GM18517 (cell line): Measurements from ENCODE around the gene SMARCA1.
"Not testable (repeated sequence)": the region's sequence is repeated elsewhere in the genome, so short reads cannot be mapped to it uniquely, and the experiment has no call there.

Experiments
- ATAC-seq: cut with Tn5 transposase; IDR thresholded peaks from one replicate; pipeline ENCODE4 v1.9.1; 2021; ENCODE audit warnings: mild to moderate bottlenecking, moderate library complexity; ENCODE audit not compliant: unreplicated experiment

The SMARCA1 gene, protein sequence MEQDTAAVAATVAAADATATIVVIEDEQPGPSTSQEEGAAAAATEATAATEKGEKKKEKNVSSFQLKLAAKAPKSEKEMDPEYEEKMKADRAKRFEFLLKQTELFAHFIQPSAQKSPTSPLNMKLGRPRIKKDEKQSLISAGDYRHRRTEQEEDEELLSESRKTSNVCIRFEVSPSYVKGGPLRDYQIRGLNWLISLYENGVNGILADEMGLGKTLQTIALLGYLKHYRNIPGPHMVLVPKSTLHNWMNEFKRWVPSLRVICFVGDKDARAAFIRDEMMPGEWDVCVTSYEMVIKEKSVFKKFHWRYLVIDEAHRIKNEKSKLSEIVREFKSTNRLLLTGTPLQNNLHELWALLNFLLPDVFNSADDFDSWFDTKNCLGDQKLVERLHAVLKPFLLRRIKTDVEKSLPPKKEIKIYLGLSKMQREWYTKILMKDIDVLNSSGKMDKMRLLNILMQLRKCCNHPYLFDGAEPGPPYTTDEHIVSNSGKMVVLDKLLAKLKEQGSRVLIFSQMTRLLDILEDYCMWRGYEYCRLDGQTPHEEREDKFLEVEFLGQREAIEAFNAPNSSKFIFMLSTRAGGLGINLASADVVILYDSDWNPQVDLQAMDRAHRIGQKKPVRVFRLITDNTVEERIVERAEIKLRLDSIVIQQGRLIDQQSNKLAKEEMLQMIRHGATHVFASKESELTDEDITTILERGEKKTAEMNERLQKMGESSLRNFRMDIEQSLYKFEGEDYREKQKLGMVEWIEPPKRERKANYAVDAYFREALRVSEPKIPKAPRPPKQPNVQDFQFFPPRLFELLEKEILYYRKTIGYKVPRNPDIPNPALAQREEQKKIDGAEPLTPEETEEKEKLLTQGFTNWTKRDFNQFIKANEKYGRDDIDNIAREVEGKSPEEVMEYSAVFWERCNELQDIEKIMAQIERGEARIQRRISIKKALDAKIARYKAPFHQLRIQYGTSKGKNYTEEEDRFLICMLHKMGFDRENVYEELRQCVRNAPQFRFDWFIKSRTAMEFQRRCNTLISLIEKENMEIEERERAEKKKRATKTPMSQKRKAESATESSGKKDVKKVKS

DNA sequence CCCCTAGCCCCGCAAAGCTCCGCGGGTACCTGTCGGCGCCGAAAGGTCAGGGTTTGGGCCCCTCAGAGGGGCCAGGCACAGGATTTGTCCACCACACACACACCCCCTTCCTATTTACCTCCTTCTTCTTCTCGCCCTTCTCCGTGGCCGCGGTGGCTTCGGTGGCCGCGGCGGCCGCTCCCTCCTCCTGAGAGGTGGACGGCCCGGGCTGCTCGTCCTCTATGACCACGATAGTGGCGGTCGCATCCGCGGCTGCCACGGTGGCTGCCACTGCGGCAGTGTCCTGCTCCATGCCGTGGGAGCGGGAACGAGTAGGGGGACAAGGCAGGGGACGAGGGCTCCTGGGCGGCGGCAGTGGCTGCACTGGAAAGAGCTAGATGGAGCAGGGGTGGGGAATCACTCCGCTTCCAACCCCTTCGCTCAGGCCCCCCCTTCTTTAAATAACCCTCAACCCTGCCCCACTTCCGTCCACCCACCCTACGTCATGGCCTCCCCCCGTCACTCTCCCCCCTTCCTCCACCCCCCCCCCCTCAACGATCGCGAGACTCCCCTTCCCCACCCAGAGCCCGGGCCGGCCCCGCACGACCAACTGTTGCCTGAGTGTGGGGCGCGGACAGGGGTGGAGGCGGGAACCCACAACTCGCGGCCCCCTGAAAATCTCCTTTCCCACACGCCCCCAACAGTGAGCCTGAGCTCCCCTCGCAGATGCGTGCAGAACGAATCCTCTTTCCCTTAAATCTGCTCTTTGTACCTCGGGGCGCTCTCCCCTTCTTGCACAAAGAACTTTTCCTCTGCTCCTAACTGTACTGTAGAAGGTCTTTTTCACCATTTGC lies at the start of gene SMARCA1:
Gene SMARCA1 (minus strand): TSS at position 412 of the 833 bp plus-strand sequence. CDS start 120 bp downstream, at position 292.
- ATAC-seq: no peak

DNA sequence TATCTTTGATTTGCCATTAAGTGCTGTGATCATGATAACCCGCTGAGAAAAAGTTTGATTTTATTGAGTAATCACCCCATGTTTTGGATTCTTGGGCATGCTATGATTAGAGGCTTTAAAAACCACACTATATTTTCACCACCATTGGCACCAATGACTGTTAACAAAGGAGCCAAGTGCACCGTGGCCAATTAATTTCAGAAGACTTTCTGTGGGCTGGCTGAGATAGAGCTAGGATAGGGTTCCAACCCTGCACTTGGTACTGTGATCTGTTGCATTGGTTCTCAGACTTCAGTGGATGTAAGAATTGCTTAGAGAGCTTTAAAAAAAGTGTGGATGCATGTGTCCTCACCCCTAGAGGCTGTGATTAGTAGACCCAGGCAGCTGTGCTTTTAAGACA lies 49.1 kb upstream of the SMARCA1 start:
- no peak for ATAC-seq

DNA sequence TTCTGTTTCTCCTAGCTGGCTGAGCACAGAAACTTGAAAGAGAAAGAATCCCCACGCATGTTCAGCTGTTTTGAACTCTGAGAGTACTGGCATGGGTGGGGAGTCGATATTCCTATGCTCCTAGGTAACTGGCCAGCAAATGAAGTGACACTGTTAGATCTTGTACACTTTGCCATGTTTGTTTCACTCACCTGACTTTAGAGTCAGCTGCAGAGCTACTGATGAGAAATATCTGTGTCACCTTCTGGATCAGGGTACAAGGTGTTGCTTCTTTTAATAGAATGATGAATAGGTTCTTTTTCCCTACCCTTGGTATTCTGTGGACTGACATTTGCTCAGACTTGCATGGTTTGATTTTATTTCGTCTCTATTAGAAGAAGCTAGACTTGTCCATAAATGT lies 45.1 kb upstream of the SMARCA1 start:
- ATAC-seq: no peak

DNA sequence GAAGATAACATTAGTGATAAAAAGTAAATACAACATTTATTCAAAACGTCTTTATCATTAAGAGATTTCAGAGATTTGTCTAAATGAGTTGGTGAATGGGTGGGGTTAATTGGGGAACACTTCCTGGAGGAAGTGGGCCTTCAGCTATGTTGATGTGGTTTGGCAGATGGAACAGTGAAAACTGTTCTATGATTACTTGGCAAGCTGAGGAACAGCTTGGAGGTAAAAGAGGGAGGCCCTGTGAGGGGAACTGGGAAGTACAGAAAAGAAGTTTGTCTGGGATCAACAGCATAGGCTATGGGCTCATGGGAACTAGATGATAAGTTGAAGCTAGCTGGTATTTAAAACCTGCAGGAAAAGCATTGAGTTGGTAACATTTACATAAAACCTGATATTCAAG lies 42.8 kb upstream of the SMARCA1 start:
- ATAC-seq: no peak

DNA sequence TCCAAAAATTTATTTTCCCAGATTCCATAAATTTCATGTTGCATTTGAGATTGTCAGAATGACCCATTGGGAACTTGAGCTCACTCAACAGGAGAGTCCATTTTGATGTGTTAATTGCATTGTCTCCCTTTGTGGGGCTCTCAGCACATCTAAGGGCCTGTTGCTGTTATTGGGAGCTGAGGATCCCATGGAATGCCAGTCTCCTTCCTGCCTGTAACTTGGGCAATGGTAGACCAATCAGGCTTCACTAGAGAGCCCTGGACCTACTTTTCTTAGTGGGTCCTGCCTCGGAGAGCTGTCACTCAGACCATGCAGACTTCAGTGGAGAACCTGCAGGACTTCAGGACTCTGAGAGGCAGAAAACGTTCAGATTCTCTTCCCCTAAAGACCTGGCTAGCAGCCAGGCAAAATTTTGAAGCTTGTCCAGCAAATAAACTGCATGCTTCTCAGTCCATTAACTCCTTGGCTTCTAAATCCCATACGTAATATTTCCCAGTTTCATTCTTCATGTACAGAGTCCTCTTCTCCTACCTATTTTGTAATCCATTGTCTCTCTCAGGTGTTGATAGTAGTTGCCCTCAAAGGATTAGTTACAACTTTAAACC lies 41.9 kb upstream of the SMARCA1 start:
- no peak for ATAC-seq

DNA sequence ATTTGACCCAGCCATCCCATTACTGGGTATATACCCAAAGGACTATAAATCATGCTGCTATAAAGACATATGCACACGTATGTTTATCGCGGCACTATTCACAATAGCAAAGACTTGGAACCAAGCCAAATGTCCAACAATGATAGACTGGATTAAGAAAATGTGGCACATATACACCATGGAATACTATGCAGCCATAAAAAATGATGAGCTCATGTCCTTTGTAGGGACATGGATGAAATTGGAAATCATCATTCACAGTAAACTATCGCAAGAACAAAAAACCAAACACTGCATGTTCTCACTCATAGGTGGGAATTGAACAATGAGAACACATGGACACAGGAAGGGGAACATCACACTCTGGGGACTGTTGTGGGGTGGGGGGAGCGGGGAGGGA lies 41.1 kb upstream of the SMARCA1 start:
- ATAC-seq: not testable (repeated sequence)

DNA sequence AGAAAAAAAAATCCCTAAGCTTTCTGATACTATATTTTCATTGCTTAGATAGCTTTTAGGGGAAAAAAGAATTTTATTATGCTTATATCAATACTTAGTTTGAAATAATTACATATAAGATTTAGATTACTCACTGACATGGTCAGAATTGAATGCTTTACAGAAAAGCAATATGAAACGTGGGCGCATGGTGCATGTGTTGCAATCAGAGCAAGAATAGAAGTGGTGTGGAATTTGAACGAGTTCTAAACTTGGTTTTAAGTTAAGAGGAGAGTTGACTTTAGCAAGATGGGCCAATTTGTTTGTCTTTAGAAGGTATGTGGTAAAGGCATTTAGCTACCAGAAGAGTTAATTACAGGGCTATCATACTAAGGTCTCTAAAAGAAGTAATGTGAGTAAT lies 38.2 kb upstream of the SMARCA1 start:
- no peak for ATAC-seq

DNA sequence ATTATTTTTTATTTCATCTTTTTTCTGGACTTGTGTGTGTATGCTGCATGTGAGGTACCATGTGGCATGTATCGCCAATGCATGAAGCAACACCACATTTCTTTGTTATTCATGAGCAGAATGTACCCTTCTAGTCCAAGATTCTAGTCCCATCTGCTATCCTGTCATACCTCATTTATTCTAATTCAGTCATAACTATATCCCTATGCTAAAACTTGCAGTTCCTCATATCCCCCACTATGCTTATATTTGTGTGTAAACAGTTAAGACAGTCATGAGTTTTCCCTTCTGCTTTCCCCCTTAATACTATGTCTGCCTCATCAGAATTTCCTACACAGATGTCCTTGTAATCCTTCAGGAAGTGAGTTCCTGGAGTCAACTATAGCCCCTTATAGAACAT lies 36.5 kb upstream of the SMARCA1 start:
- ATAC-seq: no peak

DNA sequence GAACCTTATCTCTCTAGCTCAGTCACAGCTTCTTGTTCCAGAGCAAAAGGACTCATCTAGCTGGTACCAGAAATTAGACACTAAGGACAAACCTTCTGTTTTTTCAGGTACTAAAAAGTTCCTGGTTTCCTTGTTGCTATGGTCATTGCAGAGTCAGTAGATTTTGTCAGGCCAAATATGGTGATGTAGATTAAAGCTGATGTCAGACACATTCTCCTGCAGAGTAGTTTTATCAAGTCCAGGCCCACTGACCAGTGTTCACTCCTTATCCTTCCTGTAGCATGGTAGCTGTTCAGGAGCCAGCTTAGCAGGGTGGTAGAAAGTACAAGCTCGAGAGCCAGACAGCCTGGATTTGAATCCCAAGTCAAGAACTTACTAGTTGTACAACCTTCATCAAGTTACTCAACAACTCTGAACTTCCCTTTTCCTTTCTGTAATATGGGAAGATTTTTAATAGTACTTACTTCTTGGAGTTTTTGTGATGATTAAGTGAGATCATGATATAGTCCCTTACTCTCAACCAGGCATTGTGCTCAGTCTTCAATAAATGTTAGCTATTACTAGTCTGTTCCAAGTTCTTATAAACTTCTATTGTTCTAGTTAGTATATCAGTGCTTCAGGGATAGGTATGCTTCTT lies 34.7 kb upstream of the SMARCA1 start:
- ATAC-seq: no peak

DNA sequence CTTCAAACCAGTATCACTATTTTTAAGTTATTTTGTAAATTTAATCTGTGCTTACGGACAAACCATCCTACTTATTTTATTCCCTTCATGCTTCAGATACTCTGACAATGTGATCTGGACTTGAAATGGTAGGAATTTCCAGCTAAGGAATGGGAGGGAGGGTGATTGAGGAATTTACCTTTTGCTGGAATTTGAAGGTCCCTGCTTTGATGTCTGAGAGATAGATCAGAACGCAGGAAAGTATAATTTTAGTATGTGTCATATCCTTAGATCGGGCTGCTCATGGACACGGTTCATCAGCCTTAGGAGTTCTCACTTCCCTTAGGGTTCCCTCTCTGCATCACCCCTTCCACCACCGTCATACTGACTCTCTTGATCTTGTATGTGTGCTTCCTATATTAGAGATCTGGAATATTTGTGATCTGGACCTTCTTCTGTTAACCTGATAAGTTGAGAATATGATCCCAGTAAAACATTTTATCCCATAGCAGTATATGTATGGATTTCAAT lies 33.6 kb upstream of the SMARCA1 start:
- no peak for ATAC-seq

DNA sequence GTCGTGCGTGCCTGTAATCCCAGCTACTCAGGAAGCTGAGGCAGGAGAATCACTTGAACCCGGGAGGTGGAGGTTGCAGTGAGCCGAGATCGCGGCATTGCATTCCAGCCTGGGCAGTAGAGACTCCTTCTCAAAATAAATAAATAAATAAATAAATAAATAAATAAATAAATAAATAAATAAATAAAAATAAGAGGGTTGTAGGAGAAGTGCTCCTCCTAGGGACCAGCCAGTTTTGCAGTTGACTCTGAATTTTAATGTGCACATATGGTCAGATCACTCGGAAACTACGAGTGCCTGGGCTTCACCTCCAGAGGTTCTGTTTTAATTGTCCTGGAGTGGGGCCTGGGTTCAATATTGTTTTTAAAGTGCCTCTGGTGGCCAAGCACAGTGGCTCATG lies 31.5 kb upstream of the SMARCA1 start:
- ATAC-seq: not testable (repeated sequence)

DNA sequence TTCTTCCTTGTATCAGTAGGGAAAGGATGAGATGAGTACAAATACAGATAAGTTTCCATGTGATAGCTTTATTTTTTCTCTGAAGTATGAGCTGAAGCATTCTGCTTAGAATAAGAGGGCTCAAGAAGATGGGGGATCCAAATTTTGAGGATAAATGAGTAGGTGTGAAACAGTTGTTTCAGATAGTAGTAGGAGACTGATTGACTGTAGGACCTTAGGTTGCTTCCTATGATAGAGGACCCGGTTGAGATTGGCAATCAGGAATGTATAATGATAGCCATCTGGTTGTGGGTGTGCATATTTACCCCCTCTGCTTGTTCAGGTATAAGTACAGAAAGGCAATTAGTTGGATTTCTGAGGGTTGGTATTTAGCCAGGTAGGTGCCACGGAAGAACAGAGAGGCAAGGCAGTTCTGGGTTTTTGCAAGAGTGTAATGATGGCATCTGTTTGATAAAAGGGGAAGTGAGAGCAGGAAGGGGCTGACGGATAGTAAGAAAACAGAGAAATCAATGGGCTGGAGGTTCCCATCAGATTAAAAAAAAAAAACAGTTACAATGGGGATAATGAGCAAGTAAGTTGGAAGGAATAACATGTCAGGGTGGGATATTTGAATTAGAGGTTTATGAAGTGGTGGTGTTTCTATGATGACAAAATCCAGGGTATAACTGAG lies 30.5 kb upstream of the SMARCA1 start:
- peak; percentile 98 for ATAC-seq

DNA sequence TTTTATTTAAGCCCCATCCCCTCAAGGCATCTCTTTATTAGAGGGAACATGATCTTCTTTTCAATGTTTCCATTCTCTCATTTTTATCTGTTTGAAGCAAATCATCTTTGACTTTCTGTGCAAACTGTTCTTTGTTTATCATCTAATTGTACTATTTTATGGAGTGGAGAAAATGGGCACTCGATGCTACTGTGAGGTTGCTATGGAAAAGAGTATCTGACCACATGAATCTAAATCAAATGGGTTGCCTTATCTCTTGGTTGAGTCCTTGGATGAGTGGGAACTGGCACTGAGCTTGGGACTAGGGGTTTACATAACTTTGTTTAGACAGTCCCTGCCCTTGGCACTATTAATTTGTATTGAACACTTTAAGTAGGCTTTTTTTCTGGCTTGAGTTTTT lies 25.8 kb upstream of the SMARCA1 start:
- ATAC-seq: no peak

DNA sequence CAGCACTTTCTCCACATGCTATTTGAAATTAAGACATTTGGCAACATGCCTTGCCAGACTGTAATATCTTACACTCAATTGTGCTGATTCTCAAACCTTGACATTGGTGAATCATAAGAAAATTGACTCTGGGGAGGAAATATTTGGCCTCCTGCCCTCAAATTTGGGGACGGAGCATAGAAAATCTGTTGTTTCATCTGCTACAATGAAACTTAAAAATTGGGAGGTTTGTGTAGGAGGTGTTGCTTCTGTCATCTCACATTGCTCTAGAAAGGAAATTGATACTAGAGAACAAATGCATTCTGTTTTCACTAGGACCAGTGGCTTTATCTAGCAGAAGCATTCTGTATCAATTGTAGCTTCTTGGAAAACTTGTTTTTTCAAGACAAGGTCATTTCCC lies 22.1 kb upstream of the SMARCA1 start:
- ATAC-seq: no peak

DNA sequence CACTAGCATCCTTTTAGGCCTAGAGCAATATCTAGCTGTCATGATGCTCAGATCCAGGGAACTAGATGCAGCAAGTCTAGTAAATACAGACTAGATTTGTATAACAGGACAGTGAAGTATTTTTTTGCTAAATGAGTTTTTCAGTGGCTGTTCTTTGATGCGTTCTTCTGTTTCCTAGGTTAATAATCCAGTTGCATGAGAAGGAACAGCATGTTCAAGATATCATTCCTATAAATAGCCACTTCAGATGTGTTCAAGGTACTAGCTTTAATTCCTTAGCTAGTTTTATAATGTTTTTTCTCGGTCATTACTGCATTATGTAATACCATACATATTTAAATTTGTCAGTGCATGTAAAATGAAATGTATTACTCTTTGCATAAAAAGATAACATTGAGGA lies 21.5 kb upstream of the SMARCA1 start:
- no peak for ATAC-seq

DNA sequence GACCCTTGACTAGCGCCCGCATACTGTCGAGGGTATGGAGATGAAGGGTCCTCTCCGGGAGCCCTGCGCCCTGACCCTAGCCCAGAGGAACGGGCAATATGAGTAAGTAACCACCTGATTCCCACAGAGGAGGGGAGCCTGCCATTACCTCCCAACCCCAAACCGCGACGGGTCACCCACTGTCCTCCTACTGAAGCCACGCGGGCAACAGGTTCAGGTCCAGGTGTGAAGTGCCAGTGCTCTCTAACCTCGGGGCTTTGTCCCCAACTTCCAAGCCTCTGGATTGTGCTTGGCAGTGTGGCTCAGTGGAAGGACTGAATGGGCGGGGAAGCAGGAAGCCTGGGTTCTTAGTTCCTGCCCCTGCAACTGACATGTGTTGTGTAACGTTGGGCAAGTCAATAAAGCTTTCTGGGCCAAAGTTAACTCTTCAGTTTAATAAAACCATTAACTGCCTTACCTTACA lies 17.5 kb upstream of the SMARCA1 start:
- no peak for ATAC-seq

DNA sequence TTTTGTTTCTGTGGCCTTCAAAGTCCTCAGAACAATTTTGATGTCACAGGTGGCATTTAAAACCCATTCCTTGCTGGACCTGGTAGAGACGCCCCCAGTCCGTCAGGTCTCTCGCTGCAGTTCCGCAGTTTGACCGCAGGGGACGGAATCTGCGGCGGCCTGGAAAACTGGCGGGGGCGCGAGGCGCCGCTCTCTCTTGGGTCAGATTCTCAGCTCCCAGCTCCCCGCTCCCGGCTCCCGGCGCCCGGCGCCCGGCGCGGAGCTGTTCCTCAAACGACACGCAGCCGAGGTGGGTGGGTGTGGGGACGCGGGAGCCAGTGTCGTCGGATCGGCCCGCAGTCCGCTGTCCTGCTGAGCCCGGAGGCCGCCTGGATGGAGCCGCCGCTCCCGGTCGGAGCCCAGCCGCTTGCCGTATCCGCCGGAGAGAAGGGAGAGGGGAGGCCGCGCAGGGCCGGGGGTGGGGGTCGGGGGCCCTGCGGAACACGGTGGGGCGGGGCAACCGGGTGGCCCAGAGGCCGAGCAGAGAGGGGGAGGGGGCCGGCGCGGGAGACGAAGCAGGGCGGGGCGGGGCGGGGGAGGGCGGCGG lies 16.9 kb upstream of the SMARCA1 start, which contains the start of gene OCRL:
Gene OCRL (plus strand): TSS at position 192 of the 586 bp plus-strand sequence. CDS start 181 bp downstream, at position 373.
- peak; percentile 87 for ATAC-seq

DNA sequence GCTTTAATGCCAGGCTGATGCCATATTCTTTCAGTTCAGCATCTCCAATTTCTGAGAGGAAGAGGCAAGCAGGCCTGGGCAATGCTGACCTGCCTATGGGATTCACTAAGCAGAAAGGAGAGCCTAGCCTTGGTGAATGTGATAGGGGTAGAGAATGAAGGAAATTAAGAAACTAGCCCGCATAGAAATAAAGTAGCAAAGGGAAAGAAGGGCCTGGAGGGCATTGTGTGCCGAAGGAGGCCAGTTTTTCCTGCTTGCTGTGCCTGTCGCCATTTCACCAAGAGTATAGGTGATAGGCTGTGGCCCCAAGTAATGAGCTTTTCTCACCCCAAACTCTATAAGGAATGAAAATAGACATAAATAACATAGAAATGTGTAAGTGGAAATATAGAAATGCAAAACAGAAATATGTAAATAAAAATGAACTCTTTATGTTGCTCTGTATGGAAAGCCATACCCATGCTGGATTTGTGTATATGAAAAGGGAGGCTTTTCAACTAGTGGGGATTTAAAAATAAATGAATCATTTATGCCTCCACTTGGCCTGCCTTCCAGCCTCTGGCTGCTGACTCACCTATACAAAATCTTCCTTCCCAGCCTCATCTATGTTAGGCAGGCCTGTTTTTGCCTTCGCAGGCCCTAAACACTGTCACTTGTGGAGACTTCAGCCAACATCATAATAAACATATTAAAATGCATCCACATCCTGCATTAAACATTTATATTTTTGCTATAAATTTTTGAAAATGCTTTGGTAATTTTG lies 11.7 kb upstream of the SMARCA1 start:
- no peak for ATAC-seq
